H7 (cell line): ENCODE results near the gene MYO1C. TPM values are rescaled to one million over a fixed set of nuclear protein-coding genes. Genes with fewer than 3 reads are reported as not detected.
"Not testable (repeated sequence)": the region's sequence is repeated elsewhere in the genome, so short reads cannot be mapped to it uniquely, and the experiment has no call there.

ENCODE experiments used
- DNase-seq: peaks from one replicate; pipeline ENCODE4 v3.0.0; 2012
- H3K27me3 ChIP-seq: 2 replicates; pipeline ENCODE4 v1.6.0; 2011; ENCODE audit warnings: mild to moderate bottlenecking, low read length; ENCODE audit not compliant: control insufficient read depth, insufficient read depth
- H3K36me3 ChIP-seq: replicated peaks from 2 replicates; pipeline ENCODE4 v1.5.1; 2011; ENCODE audit warnings: low read length; ENCODE audit not compliant: control insufficient read depth, insufficient read depth
- H3K4me3 ChIP-seq: 2 replicates; pipeline ENCODE4 v1.5.1; 2011; ENCODE audit warnings: low read depth, mild to moderate bottlenecking, control low read depth, low read length, moderate library complexity; ENCODE audit not compliant: insufficient read depth
- total RNA-seq: library from RNA; depleted of rRNA; stranded (reverse); fragments of >200 nt; shearing (Covaris generic); gene quantifications from 2 replicates; pipeline ENCODE4 v1.2.3, GENCODE V29; 2014; rRNA removed

The MYO1C gene
- total RNA-seq, result 55.9 and 62.6 TPM in 2 replicates

GRCh38 chr17:1492249-1493206 lies at the start of gene MYO1C:
TSS of gene MYO1C (minus strand) at chr17:1492686. CDS start at chr17:1492487, 199 bp downstream.
- Histone ChIP-seq H3K27me3 (peaks cover 4% of the 10 kb centered on the region; the same call in 1 of the 2 replicates), H3K4me3 (peak within 1 kb of the TSS; percentile 72), H3K36me3 (no peaks in the 10 kb centered on the region; the same call in none of the 2 replicates)
- DNase-seq, result peak; percentile 88

GRCh38 chr17:1541367-1541904 lies 49.0 kb upstream of the MYO1C start:
- DNase-seq, result no peak
- H3K27me3 ChIP-seq, result no peaks in the 10 kb centered on the region
- H3K4me3 ChIP-seq, result no peak overlapping the region
- peaks cover 12% of the 10 kb centered on the region for H3K36me3 ChIP-seq

GRCh38 chr17:1539811-1540210 lies 47.3 kb upstream of the MYO1C start:
- peaks cover 14% of the 10 kb centered on the region for H3K36me3 ChIP-seq
- H3K4me3 ChIP-seq, result no peak overlapping the region
- H3K27me3 ChIP-seq, result no peaks in the 10 kb centered on the region
- no peak for DNase-seq

- H3K27me3 ChIP-seq, result no peaks in the 10 kb centered on the region
- H3K4me3 ChIP-seq, result no peak overlapping the region
- no peak for DNase-seq
- peaks cover 28% of the 10 kb centered on the region for H3K36me3 ChIP-seq
These were observed 43.3 kb upstream of the MYO1C start for GRCh38 chr17:1535737-1536136.

- peaks cover 29% of the 10 kb centered on the region for H3K36me3 ChIP-seq
- no peak overlapping the region for H3K4me3 ChIP-seq
- H3K27me3 ChIP-seq, result no peaks in the 10 kb centered on the region
- no peak for DNase-seq
These were observed 41.3 kb upstream of the MYO1C start for GRCh38 chr17:1533661-1534325.

- peak; percentile 86 for DNase-seq
- Histone ChIP-seq H3K36me3 (peaks cover 26% of the 10 kb centered on the region), H3K27me3 (no peaks in the 10 kb centered on the region), H3K4me3 (no peak overlapping the region)
These were observed 40.5 kb upstream of the MYO1C start for GRCh38 chr17:1532836-1533602.

GRCh38 chr17:1529863-1530262 lies 37.4 kb upstream of the MYO1C start:
- Histone ChIP-seq H3K27me3 (no peaks in the 10 kb centered on the region), H3K36me3 (peaks cover 20% of the 10 kb centered on the region)
- DNase-seq, result no peak

GRCh38 chr17:1526876-1527275 lies 34.4 kb upstream of the MYO1C start:
- not testable (repeated sequence) for H3K27me3 ChIP-seq, DNase-seq, H3K4me3 ChIP-seq, H3K36me3 ChIP-seq

More at GRCh38 chr17:1529863-1530262, 37.4 kb upstream of the MYO1C start:
- H3K4me3 ChIP-seq, result no peak overlapping the region

GRCh38 chr17:1522626-1523025 lies 30.1 kb upstream of the MYO1C start:
- H3K4me3 ChIP-seq, result no peak overlapping the region
- no peaks in the 10 kb centered on the region for H3K27me3 ChIP-seq
- peaks cover 1% of the 10 kb centered on the region for H3K36me3 ChIP-seq
- no peak for DNase-seq

GRCh38 chr17:1521086-1521640 lies 28.7 kb upstream of the MYO1C start:
- no peak for DNase-seq
- Histone ChIP-seq H3K27me3 (no peaks in the 10 kb centered on the region), H3K4me3 (no peak overlapping the region), H3K36me3 (peaks cover 1% of the 10 kb centered on the region)

GRCh38 chr17:1519678-1520077 lies 27.2 kb upstream of the MYO1C start:
- no peak for DNase-seq
- Histone ChIP-seq H3K4me3 (no peak overlapping the region), H3K27me3 (no peaks in the 10 kb centered on the region), H3K36me3 (peaks cover 1% of the 10 kb centered on the region)

- Histone ChIP-seq H3K4me3 (no peak overlapping the region), H3K36me3 (peaks cover 1% of the 10 kb centered on the region), H3K27me3 (no peaks in the 10 kb centered on the region)
- no peak for DNase-seq
These were observed 25.9 kb upstream of the MYO1C start for GRCh38 chr17:1518410-1518809.

GRCh38 chr17:1516388-1517161 lies 24.1 kb upstream of the MYO1C start, which contains the start of gene INPP5K:
TSS of gene INPP5K (minus strand) at chr17:1516612. CDS start at chr17:1516499, 113 bp downstream.
- Histone ChIP-seq H3K36me3 (peaks cover 1% of the 10 kb centered on the region), H3K4me3 (peak within 1 kb of the TSS; percentile 91), H3K27me3 (no peaks in the 10 kb centered on the region)
- DNase-seq, result peak; percentile 99
